ENCODE measurements around the gene NRROS.

The NRROS gene

DNA sequence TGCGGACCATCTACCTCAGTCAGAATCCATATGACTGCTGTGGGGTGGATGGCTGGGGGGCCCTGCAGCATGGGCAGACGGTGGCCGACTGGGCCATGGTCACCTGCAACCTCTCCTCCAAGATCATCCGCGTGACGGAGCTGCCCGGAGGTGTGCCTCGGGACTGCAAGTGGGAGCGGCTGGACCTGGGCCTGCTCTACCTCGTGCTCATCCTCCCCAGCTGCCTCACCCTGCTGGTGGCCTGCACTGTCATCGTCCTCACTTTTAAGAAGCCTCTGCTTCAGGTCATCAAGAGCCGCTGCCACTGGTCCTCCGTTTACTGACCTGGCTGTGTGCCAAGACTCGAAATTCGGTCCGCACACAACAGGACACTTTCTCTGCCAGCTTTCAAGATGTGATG is 21.9 kb downstream of the NRROS start:
- H3K27ac ChIP-seq (replicated peaks), result no peak overlapping the region
- no peak for DNase-seq (ENCODE audit: low read depth in 1 of 2, low spot score in 1 of 2)
- no peaks in the 10 kb centered on the region for H3K27me3 ChIP-seq (ENCODE audit: insufficient read depth, poor library complexity, severe bottlenecking)
- H3K4me3 ChIP-seq (replicated peaks; ENCODE audit: insufficient read depth, low read length), result no peak overlapping the region
- TF ChIP-seq POLR2AphosphoS5 (IDR thresholded peaks at IDR 0.05; ENCODE audit: low read depth), result 0 out of 2 replicates have a peak, but pooled peaks have one; percentile 15
- no peak for TF ChIP-seq GABPA (IDR thresholded peaks at IDR 0.05; ENCODE audit: low read depth)

- no peak overlapping the region for H3K27ac ChIP-seq (replicated peaks)
- TF ChIP-seq GABPA (IDR thresholded peaks at IDR 0.05; ENCODE audit: low read depth), result no peak
- peak; percentile 78 for TF ChIP-seq POLR2AphosphoS5 (IDR thresholded peaks at IDR 0.05; ENCODE audit: low read depth)
- TF ChIP-seq REST (IDR thresholded peaks at IDR 0.05; ENCODE audit: insufficient replicate concordance, low read depth), result no peak
- no peak for DNase-seq (ENCODE audit: low read depth in 1 of 2, low spot score in 1 of 2)
- H3K4me3 ChIP-seq (replicated peaks; ENCODE audit: insufficient read depth, low read length), result no peak overlapping the region
- no peaks in the 10 kb centered on the region for H3K27me3 ChIP-seq (ENCODE audit: insufficient read depth, poor library complexity, severe bottlenecking)
These were observed 22.5 kb downstream of the NRROS start for GRCh38 chr3:196662033-196662432.

DNA sequence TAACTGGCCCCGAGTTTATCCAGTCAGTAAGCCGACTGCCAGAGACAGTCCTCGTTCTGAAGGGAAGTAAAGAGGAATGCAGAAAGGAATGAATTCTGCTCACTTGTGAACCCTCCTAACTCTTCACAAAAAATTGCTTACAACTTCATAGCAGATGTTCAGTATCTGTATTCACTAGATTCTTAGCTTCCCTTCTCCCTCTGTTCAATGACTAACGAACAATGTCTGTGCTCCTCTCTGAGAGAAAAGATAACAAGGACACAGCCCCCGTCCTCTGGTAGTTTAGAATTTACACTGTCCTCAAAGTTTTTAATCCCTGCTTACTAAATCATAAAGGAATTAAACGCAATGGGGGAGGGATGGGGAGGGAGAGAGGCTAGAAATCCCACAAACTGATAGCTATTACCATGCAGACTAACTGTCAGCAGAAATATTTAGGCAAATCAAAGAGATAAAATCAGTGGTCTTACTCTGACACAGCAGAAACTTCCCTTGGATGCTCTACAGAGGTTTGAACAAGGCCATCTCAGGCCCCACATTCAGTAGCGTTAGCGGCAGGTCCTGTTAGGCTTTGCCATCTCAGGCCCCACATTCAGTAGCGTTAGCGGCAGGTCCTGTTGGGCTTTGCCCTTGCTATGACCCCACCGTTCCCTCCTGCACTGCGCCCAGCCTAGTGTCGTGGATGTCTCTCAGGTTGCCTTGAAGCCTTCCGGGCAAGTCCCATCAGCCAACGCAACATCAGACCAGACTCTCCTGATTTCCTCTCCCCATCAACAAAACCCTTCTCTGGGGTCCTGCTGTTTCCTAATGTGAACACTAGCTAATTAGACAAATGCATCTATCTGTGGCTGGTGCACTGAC is 23.4 kb downstream of the NRROS start:
- H3K27me3 ChIP-seq (ENCODE audit: insufficient read depth, poor library complexity, severe bottlenecking), result no peaks in the 10 kb centered on the region
- no peak; the same call in 1 of the 2 replicates for TF ChIP-seq POLR2AphosphoS5 (IDR thresholded peaks at IDR 0.05; ENCODE audit: low read depth)
- H3K4me3 ChIP-seq (replicated peaks; ENCODE audit: insufficient read depth, low read length), result no peak overlapping the region
- no peak for DNase-seq (ENCODE audit: low read depth in 1 of 2, low spot score in 1 of 2)
- no peak overlapping the region for H3K27ac ChIP-seq (replicated peaks)

GRCh38 chr3:196666001-196666867 is 26.7 kb downstream of the NRROS start:
- H3K27ac ChIP-seq (replicated peaks), result peak overlapping the region; percentile 27
- DNase-seq (ENCODE audit: low read depth in 1 of 2, low spot score in 1 of 2), result peak; percentile 86 to 95
- H3K27me3 ChIP-seq (ENCODE audit: insufficient read depth, poor library complexity, severe bottlenecking), result no peaks in the 10 kb centered on the region
- TF ChIP-seq POLR2AphosphoS5 (IDR thresholded peaks at IDR 0.05; ENCODE audit: low read depth) (peak; percentile 94), SPI1 (IDR thresholded peaks at IDR 0.05; ENCODE audit: borderline replicate concordance, low read depth) (no peak; the same call in 1 of the 2 replicates)
- no peak overlapping the region for H3K4me3 ChIP-seq (replicated peaks; ENCODE audit: insufficient read depth, low read length)

DNA sequence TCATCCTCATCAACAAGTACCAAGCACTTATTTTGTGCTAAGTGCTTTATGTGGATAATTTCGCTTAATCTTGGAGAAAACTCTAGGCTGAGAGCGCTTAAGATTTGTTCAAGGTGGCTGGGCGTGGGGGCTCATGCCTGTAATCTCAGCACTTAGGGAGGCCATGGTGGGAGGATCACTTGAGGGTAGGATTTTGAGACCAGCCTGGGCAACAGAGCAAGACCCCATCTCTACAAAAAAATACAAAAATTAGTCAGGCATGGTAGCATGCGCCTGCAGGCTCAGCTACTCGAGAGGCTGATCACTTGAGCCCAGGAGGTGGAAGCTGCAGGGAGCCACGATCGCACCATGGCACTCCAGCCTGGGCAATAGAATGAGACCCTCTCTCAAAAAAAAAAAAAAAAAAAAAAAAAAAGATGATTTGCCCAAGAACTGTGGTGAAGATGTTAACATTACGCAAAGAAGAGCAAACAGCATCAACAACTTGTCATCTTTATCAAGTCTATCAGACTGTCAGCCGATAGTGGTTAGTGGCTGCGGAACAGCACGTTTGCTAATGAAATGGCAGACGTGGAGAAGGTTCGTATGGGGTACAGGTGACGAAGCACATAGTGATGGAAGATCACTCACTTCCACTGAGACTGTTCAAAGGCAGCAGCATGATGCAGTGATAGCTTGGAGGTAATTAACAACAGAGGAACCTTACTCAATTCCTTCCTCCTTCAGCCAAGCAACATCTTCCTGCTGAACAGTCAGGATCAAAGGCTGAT is 27.7 kb downstream of the NRROS start:
- no peak overlapping the region for H3K4me3 ChIP-seq (replicated peaks; ENCODE audit: insufficient read depth, low read length)
- no peak overlapping the region for H3K27ac ChIP-seq (replicated peaks)
- no peak for DNase-seq (ENCODE audit: low read depth in 1 of 2, low spot score in 1 of 2)
- H3K27me3 ChIP-seq (ENCODE audit: insufficient read depth, poor library complexity, severe bottlenecking), result no peaks in the 10 kb centered on the region
- TF ChIP-seq POLR2AphosphoS5 (IDR thresholded peaks at IDR 0.05; ENCODE audit: low read depth) (no peak), CTCF (IDR thresholded peaks at IDR 0.05; ENCODE audit: insufficient read depth, low read length) (no peak), REST (IDR thresholded peaks at IDR 0.05; ENCODE audit: insufficient replicate concordance, low read depth) (no peak)

Measured in HL-60 (cell line).